ENCODE data around the gene TRABD. TPM values are rescaled to one million over a fixed set of nuclear protein-coding genes. Genes with fewer than 3 reads are reported as not detected.

The TRABD gene
- total and polyA plus RNA-seq, 7 donors, result 14.2 to 88.1 (median 21.4) TPM

GRCh38 chr22:50148166-50148500 lies 37.6 kb upstream of the TRABD start:
- Histone ChIP-seq H3K27ac (no peak overlapping the region), H3K4me3 (no peak overlapping the region), H3K27me3 (no peaks in the 10 kb centered on the region), H3K36me3 (no peaks in the 10 kb centered on the region), H3K4me1 (peaks cover 0 to 6% (median 2%) of the 10 kb centered on the region in 4 donors), H3K9me3 (no peaks in the 10 kb centered on the region)
- intact Hi-C loops (cut with DNase I), result no loop called here
- TF ChIP-seq EP300 (IDR thresholded peaks at IDR 0.05) (no peak), POLR2AphosphoS5 (IDR thresholded peaks at IDR 0.05) (no peak), POLR2A (IDR thresholded peaks at IDR 0.05) (no peak)
- DNase-seq, result no peak
- WGBS, 2 donors, result 88 to 94% methylated on average over 12 of the region's 12 CpGs

- Histone ChIP-seq H3K4me1 (peaks cover 0 to 6% (median 2%) of the 10 kb centered on the region in 4 donors), H3K9me3 (no peaks in the 10 kb centered on the region), H3K36me3 (no peaks in the 10 kb centered on the region), H3K4me3 (no peak overlapping the region), H3K27ac (no peak overlapping the region), H3K27me3 (no peaks in the 10 kb centered on the region)
- intact Hi-C loops (cut with DNase I), result no loop called here
- WGBS, 2 donors, result 23 to 38% methylated on average over 22 of the region's 22 CpGs
- DNase-seq, result no peak
- no peak for TF ChIP-seq POLR2AphosphoS5 (IDR thresholded peaks at IDR 0.05)
- no peak for TF ChIP-seq EP300 (IDR thresholded peaks at IDR 0.05)
- TF ChIP-seq CTCF (IDR thresholded peaks at IDR 0.05), result peak in 3 of 4 experiments; percentile 37 to 38 (median 38)
These were observed 36.6 kb upstream of the TRABD start for GRCh38 chr22:50148991-50149721.

- no peaks in the 10 kb centered on the region for H3K9me3 ChIP-seq
- H3K27ac ChIP-seq, result no peak overlapping the region
- no peaks in the 10 kb centered on the region for H3K27me3 ChIP-seq
- no peak overlapping the region for H3K4me3 ChIP-seq
- intact Hi-C loops (cut with DNase I), result no loop called here
- 87 to 91% methylated on average over 35 of the region's 35 CpGs for WGBS, 2 donors
- TF ChIP-seq POLR2A (IDR thresholded peaks at IDR 0.05) (no peak), EP300 (IDR thresholded peaks at IDR 0.05) (no peak), CTCF (IDR thresholded peaks at IDR 0.05) (no peak), POLR2AphosphoS5 (IDR thresholded peaks at IDR 0.05) (no peak)
- peaks cover 0 to 6% (median 2%) of the 10 kb centered on the region in 4 donors for H3K4me1 ChIP-seq
- no peak for DNase-seq
- no peaks in the 10 kb centered on the region for H3K36me3 ChIP-seq
These were observed 35.3 kb upstream of the TRABD start for GRCh38 chr22:50150161-50151129.

- intact Hi-C loops (cut with DNase I), result no loop called here
- Histone ChIP-seq H3K36me3 (no peaks in the 10 kb centered on the region), H3K4me3 (no peak overlapping the region), H3K27me3 (no peaks in the 10 kb centered on the region), H3K27ac (no peak overlapping the region), H3K9me3 (no peaks in the 10 kb centered on the region), H3K4me1 (peaks cover 0 to 6% (median under 1%) of the 10 kb centered on the region in 4 donors)
- WGBS, 2 donors, result 76 to 87% methylated on average over 33 of the region's 33 CpGs
- TF ChIP-seq EP300 (IDR thresholded peaks at IDR 0.05) (no peak), CTCF (IDR thresholded peaks at IDR 0.05) (no peak)
- no peak for DNase-seq
These were observed 33.9 kb upstream of the TRABD start for GRCh38 chr22:50151571-50152537.

All from sigmoid colon (tissue), 7 donors.